ENCODE measurements around the gene PDZD2.

The PDZD2 gene

DNA sequence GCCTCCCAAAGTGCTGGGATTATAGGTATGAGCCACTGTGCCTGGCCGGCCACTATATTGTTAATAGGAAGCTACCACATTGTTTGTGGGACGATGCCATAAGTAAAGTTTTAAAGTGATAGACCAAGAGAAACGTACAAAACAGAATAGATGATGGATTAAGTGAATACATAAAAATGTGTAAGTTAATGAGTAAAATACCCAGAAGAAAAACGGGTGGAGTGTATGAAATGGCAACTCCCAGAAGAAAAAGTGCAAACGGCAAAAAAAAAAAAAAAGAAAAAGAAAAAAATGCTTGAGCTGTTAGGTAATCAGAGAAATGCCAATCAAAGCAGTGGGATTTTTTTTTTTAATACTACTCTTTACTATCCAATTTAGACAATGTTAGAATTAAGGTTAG lies 246.0 kb downstream of the PDZD2 start:
- no peak for DNase-seq (ENCODE audit: extremely low spot score)
- TF ChIP-seq, protein P1, sequence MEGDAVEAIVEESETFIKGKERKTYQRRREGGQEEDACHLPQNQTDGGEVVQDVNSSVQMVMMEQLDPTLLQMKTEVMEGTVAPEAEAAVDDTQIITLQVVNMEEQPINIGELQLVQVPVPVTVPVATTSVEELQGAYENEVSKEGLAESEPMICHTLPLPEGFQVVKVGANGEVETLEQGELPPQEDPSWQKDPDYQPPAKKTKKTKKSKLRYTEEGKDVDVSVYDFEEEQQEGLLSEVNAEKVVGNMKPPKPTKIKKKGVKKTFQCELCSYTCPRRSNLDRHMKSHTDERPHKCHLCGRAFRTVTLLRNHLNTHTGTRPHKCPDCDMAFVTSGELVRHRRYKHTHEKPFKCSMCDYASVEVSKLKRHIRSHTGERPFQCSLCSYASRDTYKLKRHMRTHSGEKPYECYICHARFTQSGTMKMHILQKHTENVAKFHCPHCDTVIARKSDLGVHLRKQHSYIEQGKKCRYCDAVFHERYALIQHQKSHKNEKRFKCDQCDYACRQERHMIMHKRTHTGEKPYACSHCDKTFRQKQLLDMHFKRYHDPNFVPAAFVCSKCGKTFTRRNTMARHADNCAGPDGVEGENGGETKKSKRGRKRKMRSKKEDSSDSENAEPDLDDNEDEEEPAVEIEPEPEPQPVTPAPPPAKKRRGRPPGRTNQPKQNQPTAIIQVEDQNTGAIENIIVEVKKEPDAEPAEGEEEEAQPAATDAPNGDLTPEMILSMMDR (IDR thresholded peaks at IDR 0.05; ENCODE audit: control extremely low read depth, extremely low read depth, low read depth, missing control alignments), result no peak
- ChIA-PET POLR2A (no interaction called here), CTCF (no interaction called here)

DNA sequence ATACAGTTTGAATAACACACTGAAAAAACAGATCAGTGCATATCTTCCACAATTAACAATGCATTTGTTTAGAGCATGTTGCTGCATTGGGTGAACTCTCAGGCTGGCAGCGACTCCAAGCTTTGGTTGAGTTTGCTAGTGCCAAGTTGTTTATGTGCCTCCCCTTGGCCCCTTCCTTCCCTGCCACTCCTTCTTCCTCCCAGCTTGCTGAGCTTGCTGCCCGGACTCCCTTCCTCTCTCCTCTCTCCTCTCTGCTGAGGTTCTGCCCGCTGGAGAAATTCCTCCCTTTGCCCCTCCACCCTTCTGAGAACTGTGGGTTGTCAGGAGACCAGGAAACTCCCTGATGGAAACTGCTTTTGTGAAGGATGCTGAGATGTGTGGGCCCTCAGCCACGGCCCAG lies 247.3 kb downstream of the PDZD2 start:
- TF ChIP-seq, protein P1 (IDR thresholded peaks at IDR 0.05; ENCODE audit: control extremely low read depth, extremely low read depth, low read depth, missing control alignments), result no peak
- no peak for DNase-seq (ENCODE audit: extremely low spot score)
- CTCF ChIA-PET, result no interaction called here
- POLR2A ChIA-PET, result no interaction called here

DNA sequence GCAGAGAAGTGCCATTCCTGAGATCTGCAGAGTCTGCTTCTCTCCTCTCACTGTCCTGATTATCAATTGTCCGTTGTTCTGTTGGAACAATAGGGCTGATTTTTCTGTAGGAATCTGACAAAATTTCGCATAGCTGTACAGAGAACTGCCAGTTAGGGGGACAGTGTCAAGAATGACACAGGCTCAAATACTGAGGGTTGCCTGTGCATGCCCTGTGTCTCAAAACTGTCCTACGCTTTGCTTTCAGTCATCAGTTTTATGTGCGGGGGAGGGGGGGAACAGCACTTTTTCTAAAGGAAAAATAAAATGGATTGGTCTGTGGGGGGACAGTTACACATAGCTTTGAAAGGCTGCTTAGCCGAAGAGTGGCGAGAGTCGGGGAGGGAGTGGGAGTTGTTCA lies 248.6 kb downstream of the PDZD2 start:
- POLR2A ChIA-PET, result no interaction called here
- no peak for DNase-seq (ENCODE audit: extremely low spot score)
- TF ChIP-seq, protein P1 (IDR thresholded peaks at IDR 0.05; ENCODE audit: control extremely low read depth, extremely low read depth, low read depth, missing control alignments), result no peak
- CTCF ChIA-PET, result no interaction called here

DNA sequence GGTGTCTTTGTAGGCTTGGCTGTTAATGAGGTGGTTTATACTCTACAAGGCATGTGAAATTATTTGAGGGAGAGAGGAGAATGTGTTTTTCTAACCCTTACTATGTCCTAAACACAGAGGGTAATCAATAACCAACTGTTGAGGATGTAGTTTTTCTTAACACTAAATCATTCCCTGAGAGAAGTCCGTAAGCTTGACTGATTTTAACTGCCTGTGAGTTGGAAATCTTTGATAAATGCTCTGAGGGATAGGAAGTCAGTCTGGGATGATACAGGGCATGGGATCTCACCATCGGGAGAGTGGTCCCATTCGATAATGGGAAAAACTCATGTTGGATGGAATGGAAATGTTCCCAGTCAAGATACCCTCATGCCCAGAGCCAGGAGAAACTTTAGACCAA lies 249.6 kb downstream of the PDZD2 start:
- ChIA-PET POLR2A (no interaction called here), CTCF (no interaction called here)
- DNase-seq (ENCODE audit: extremely low spot score), result no peak
- TF ChIP-seq, protein P1 (IDR thresholded peaks at IDR 0.05; ENCODE audit: control extremely low read depth, extremely low read depth, low read depth, missing control alignments), result no peak

DNA sequence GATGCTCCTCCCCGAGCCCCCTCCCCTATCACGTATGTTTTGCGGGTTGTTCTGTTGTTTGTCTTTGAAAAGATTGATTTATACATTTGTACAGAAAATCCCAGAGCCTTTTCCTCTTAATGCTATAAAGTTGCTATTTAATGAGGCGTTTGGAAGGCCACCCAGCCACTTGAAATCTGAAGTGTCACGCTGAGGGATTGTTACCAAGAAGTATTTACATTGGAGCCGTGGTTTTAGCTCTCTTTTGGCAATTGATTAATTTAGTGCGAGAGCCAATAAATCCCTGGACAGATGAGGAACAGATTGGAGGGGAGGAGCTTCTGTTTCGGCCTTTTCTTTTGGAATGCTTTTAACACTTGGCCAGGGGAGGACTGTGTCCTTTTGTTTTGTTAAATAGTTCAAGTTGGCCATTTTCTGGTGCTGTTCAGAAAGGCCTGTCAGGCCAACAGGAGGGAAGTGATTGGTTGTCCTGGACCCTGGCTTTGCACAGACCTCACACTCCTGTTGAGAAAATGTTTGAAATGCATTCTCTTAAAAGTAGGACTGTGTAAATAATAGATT lies 250.2 kb downstream of the PDZD2 start:
- TF ChIP-seq, protein P1 (IDR thresholded peaks at IDR 0.05; ENCODE audit: control extremely low read depth, extremely low read depth, low read depth, missing control alignments), result no peak
- no peak for DNase-seq (ENCODE audit: extremely low spot score)
- ChIA-PET CTCF (no interaction called here), POLR2A (interaction anchor here (0.6 kb wide), 1 partner anchor 15 kb away, joined by 7 read pairs; no protein-coding TSS in a partner anchor)

DNA sequence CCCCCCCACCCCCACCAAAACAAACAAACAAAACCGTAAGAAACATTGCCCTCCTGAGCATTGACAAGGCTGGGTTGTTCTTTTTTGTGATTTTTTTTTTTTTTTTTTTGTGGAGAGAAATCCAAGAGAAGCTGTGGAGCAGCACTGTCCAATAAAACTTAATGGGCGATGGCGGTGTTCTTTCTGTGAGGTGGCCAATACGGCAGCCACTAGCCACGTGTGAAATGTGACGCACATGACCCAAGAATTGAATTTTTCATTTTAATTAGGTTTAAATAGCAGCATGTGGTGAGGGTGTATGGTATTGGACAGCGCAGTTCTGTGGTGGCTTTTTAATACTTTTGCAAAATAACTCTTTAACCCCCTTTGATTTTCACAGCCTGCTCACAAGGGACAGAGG lies 251.1 kb downstream of the PDZD2 start:
- POLR2A ChIA-PET, result no interaction called here
- TF ChIP-seq, protein P1 (IDR thresholded peaks at IDR 0.05; ENCODE audit: control extremely low read depth, extremely low read depth, low read depth, missing control alignments), result no peak
- no peak for DNase-seq (ENCODE audit: extremely low spot score)
- CTCF ChIA-PET, result no interaction called here

DNA sequence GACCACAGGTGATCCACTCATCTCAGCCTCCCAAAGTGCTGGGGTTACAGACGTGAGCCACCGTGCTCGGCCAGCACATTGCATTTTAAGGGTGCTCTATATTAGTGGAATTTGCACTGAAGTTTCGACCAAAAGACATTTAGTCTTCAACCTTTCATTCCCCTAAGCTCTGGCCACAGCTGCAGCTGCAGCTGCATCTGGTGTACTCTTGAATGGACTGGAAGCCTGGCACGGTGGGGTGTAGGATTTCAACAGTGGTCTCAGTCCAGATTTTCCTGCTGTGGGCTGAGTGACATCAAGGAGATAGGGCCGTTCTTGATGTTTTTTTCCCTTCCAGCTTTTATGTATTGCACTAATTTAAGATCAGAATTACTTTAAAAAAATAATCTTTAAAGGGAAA lies 255.2 kb downstream of the PDZD2 start:
- no peak for DNase-seq (ENCODE audit: extremely low spot score)
- TF ChIP-seq, protein P1 (IDR thresholded peaks at IDR 0.05; ENCODE audit: control extremely low read depth, extremely low read depth, low read depth, missing control alignments), result no peak
- ChIA-PET CTCF (no interaction called here), POLR2A (no interaction called here)

Measured in GM10248 (cell line).